ENCODE measurements around the gene ZNF577.

ZNF577 gene

GRCh38 chr19:51861870-51862622 is 25.7 kb downstream of the ZNF577 start:
- DNase-seq, result no peak

GRCh38 chr19:51837145-51837544 is 50.6 kb downstream of the ZNF577 start:
- no peak for DNase-seq

GRCh38 chr19:51830274-51830673 is 57.5 kb downstream of the ZNF577 start:
- no peak for DNase-seq

- no peak for DNase-seq
Observed at GRCh38 chr19:51824281-51825005, 63.3 kb downstream of the ZNF577 start.

- no peak for DNase-seq
Observed at GRCh38 chr19:51822946-51823345, 64.8 kb downstream of the ZNF577 start.

- DNase-seq, result no peak
Observed at GRCh38 chr19:51822325-51822724, 65.4 kb downstream of the ZNF577 start.

- no peak for DNase-seq
Observed at GRCh38 chr19:51821921-51822320, 65.8 kb downstream of the ZNF577 start.

GRCh38 chr19:51821456-51821855 is 66.3 kb downstream of the ZNF577 start:
- DNase-seq, result no peak

All from 8988T (cell line).